Naive thymus-derived CD4-positive, alpha-beta T cell (primary cell): ENCODE results near the gene NPTX2. TPM values are rescaled to one million over a fixed set of nuclear protein-coding genes. Genes with fewer than 3 reads are reported as not detected.

Experiments used
- ATAC-seq: fragments of 150-1000 bp; cut with Tn5 transposase; 2 replicates; pipeline ENCODE4 v1.10.0; 2021; ENCODE audit warnings: mild to moderate bottlenecking, moderate library complexity
- CTCF ChIA-PET: fragments of 350-600 bp; sonication (Branson Sonifier 250); formaldehyde crosslinking; loops from one replicate; lab custom pipeline; 2021; ENCODE audit warnings: antibody characterized with exemption; lab: Charles Lee
- POLR2A ChIA-PET: fragments of 350-600 bp; sonication (Branson Sonifier 250); formaldehyde crosslinking; loops from one replicate; lab custom pipeline; 2021; ENCODE audit warnings: antibody characterized with exemption, inconsistent platforms; lab: Charles Lee
- DNase-seq, 9 donors: peaks; one replicate each; pipeline versions ENCODE4 v3.0.0 to v3.0.0-alpha.2; 2020 to 2022; ENCODE audit warnings: mixed read lengths in 1 of 9
- H3K27ac ChIP-seq: one replicate; pipeline ENCODE4 v1.7.0; 2013; ENCODE audit warnings: mild to moderate bottlenecking, low read depth, low read length, moderate library complexity
- H3K27me3 ChIP-seq, 2 donors: one replicate each; pipeline ENCODE4 v1.7.0; 2013; ENCODE audit warnings: low read length in 2 of 2, mild to moderate bottlenecking in 2 of 2, moderate library complexity in 2 of 2; ENCODE audit not compliant: control insufficient read depth in 2 of 2, insufficient read depth in 2 of 2
- H3K36me3 ChIP-seq, 3 experiments: 1 replicate in 2 of 3; 2 replicates in 1 of 3; pipeline ENCODE4 v1.7.0; 2013; ENCODE audit warnings: low read length in 3 of 3, mild to moderate bottlenecking in 3 of 3, moderate library complexity in 1 of 3; ENCODE audit not compliant: insufficient read depth in 3 of 3, control insufficient read depth in 2 of 3
- H3K4me1 ChIP-seq, 2 donors: one replicate each; pipeline ENCODE4 v1.7.0; 2013; ENCODE audit warnings: low read length in 2 of 2, mild to moderate bottlenecking in 2 of 2, moderate library complexity in 1 of 2; ENCODE audit not compliant: control insufficient read depth in 2 of 2, insufficient read depth in 2 of 2
- H3K4me3 ChIP-seq: 2 replicates; pipeline ENCODE4 v1.7.0; 2013; ENCODE audit warnings: mild to moderate bottlenecking, low read length
- H3K9me3 ChIP-seq, 3 experiments: 1 replicate in 2 of 3; 2 replicates in 1 of 3; pipeline ENCODE4 v1.7.0; 2013; ENCODE audit warnings: low read length in 3 of 3; ENCODE audit not compliant: control insufficient read depth in 2 of 3
- H3K27ac Mint-ChIP-seq, 9 donors: one replicate each; pipeline ENCODE4 v1.8.0; 2020 to 2022; ENCODE audit warnings: mixed read lengths in 9 of 9, mild to moderate bottlenecking in 8 of 9, moderate library complexity in 5 of 9, inconsistent platforms in 2 of 9
- H3K27me3 Mint-ChIP-seq, 5 donors: one replicate each; pipeline ENCODE4 v1.8.0; 2021 to 2022; ENCODE audit warnings: mixed read lengths in 5 of 5, mild to moderate bottlenecking in 1 of 5
- H3K36me3 Mint-ChIP-seq, 5 donors: one replicate each; pipeline ENCODE4 v1.8.0; 2020 to 2022; ENCODE audit warnings: mixed read lengths in 5 of 5, mild to moderate bottlenecking in 3 of 5, inconsistent platforms in 1 of 5
- H3K4me1 Mint-ChIP-seq, 7 donors: one replicate each; pipeline ENCODE4 v1.8.0; 2020 to 2022; ENCODE audit warnings: mixed read lengths in 7 of 7, mild to moderate bottlenecking in 3 of 7, inconsistent platforms in 1 of 7
- H3K4me3 Mint-ChIP-seq, 10 donors: one replicate each; pipeline ENCODE4 v1.8.0; 2020 to 2022; ENCODE audit warnings: mild to moderate bottlenecking in 10 of 10, mixed read lengths in 10 of 10, moderate library complexity in 6 of 10, inconsistent platforms in 2 of 10
- H3K9me3 Mint-ChIP-seq, 11 donors: one replicate each; pipeline ENCODE4 v1.8.0; 2020 to 2022; ENCODE audit warnings: mixed read lengths in 11 of 11, mild to moderate bottlenecking in 4 of 11, inconsistent platforms in 1 of 11, moderate library complexity in 1 of 11
- intact Hi-C, 2 donors: fragments of 100-400 bp; cut with micrococcal nuclease; formaldehyde crosslinking; loops; one replicate each; pipeline ENCODE4 v1.15.1; 2023
- polyA plus RNA-seq, 2 donors: library from polyadenylated mRNA; unstranded; fragments of 300-500 nt; fragmentation: Illumina TruSeq; gene quantifications; one replicate each; pipeline ENCODE4 v1.2.3, GENCODE V29; 2021
- total RNA-seq, 6 experiments: library from RNA in 5 of 6; stranded (reverse) in 5 of 6; gene quantifications; 1 replicate in 5 of 6; 2 replicates in 1 of 6; pipeline ENCODE4 v1.2.3 and lab custom pipeline; 2021 to 2026

The NPTX2 gene
- total and polyA plus RNA-seq, 7 experiments from 2014 or later: 0.07 to 0.22 (median 0.19) TPM; not detected in 4

DNA sequence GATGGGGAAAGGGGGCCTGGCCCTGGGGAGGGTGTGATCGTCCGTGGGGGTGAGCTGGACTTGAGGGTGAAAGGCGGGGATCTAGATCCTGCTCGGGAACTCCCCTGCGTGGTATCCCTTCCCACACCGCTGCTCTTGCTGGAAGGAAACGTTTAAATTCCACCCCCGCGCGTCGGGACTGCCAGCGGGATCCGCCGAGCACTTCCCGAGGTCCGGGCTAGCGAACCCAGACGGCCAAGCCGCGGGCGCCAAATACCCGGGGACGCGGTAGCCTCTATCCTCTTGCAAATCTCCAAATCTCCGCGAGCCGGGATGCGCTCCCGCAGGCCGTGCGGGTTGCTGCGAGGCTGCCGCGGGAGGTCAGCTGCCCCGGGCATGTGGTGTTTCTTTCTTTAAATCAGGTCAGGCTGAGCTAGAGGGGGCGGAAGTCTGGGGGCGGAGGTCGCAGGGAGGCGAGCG, 904 bp downstream of the NPTX2 start:
- H3K9me3 Mint-ChIP-seq: peaks cover 0 to 6% (median 0%) of the 10 kb centered on the region in 11 donors
- ChIA-PET POLR2A (no interaction called here), CTCF (no interaction called here)
- no peaks in the 10 kb centered on the region for H3K36me3 Mint-ChIP-seq
- peaks cover 51 to 67% (median 56%) of the 10 kb centered on the region in 5 donors for H3K27me3 Mint-ChIP-seq
- DNase-seq (no peak), ATAC-seq (no peak)
- H3K4me1 Mint-ChIP-seq: peaks cover 0 to 14% (median 4%) of the 10 kb centered on the region in 7 donors
- H3K4me1 ChIP-seq: no peaks in the 10 kb centered on the region
- H3K27ac Mint-ChIP-seq: no peak overlapping the region
- H3K27ac ChIP-seq: no peak overlapping the region
- H3K9me3 ChIP-seq: peaks cover 0 to 5% (median 0%) of the 10 kb centered on the region in 3 experiments
- intact Hi-C loops: no loop called here
- H3K4me3 Mint-ChIP-seq: peak overlapping the region in 2 of 10 donors; percentile 38 to 60
- no peaks in the 10 kb centered on the region for H3K36me3 ChIP-seq
- peaks cover 0 to 4% of the 10 kb centered on the region in 2 donors for H3K27me3 ChIP-seq
- no peak overlapping the region for H3K4me3 ChIP-seq

DNA sequence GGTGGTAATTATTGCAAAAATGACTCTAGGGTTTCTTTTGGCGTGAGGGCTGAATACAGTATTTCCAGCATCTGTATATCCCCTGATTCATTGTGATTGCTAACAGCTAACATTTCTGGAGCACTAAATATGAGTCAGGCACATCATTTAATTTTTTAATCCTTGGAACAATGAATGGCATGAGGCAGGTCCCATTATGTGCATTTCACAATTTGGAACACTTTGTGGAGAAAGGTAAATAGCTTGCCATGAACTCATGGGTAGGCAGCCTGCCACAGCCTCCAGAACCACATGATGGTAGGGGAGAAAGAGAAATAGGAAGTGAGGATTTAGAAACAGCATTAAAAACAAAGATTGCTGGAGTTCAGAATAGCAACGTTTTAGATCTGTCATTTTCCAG, 1.7 kb downstream of the NPTX2 start:
- ATAC-seq (no peak), DNase-seq (no peak)
- Histone ChIP-seq H3K4me3 (no peak overlapping the region), H3K4me1 (no peaks in the 10 kb centered on the region), H3K27ac (no peak overlapping the region), H3K36me3 (no peaks in the 10 kb centered on the region), H3K27me3 (peaks cover 0 to 4% of the 10 kb centered on the region in 2 donors), H3K9me3 (peaks cover 0 to 3% (median 0%) of the 10 kb centered on the region in 3 experiments)
- Mint-ChIP-seq H3K27ac (peak overlapping the region in 1 of 9 donors; percentile 11), H3K27me3 (peaks cover 48 to 64% (median 52%) of the 10 kb centered on the region in 5 donors), H3K4me3 (peak overlapping the region in 3 of 10 donors; percentile 8 to 60 (median 15)), H3K9me3 (peaks cover 0 to 6% (median 0%) of the 10 kb centered on the region in 11 donors), H3K4me1 (peaks cover 0 to 14% (median 4%) of the 10 kb centered on the region in 7 donors), H3K36me3 (no peaks in the 10 kb centered on the region)
- POLR2A ChIA-PET: no interaction called here
- CTCF ChIA-PET: no interaction called here
- intact Hi-C loops: no loop called here

DNA sequence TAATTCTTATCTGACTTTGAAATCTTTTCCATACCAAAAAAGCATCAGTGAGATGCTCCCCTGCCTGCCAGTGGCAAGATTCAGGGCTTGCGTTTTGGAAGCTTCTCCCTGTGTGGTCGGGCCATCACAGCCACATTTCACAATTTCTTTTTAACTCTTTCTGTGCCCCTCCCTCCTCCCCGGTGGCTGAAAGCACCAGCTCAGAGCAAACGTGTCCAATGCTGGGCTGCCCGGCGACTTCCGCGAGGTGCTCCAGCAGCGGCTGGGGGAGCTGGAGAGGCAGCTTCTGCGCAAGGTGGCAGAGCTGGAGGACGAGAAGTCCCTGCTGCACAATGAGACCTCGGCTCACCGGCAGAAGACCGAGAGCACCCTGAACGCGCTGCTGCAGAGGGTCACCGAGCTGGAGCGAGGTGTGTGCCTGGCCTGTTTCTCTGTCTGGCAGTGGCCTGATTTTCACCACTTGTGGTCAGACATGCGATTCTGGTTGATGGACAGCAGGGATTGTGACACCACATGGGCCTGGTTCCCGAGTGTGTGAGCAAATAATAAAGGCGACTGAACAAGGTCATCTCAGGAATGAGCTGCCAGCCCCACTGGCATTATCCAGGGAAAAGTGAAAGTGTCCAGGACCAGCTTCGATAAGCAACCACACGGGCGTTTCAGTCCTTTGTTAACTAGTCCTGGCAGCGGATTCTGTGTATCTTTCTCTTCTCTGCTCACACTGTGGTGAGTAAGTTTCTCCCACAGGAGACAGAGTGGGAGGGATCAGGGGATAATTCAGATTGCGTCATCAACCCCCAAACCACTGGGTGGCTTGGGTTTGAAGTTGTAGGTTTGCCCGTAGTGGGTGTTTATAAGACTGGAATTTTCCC, 2.6 kb downstream of the NPTX2 start:
- Mint-ChIP-seq H3K36me3 (no peaks in the 10 kb centered on the region), H3K4me3 (no peak overlapping the region), H3K4me1 (peaks cover 0 to 14% (median 4%) of the 10 kb centered on the region in 7 donors), H3K27me3 (peaks cover 44 to 60% (median 48%) of the 10 kb centered on the region in 5 donors), H3K27ac (no peak overlapping the region), H3K9me3 (peaks cover 0 to 5% (median 0%) of the 10 kb centered on the region in 11 donors)
- no peaks in the 10 kb centered on the region for H3K4me1 ChIP-seq
- no peaks in the 10 kb centered on the region for H3K36me3 ChIP-seq
- no peak overlapping the region for H3K27ac ChIP-seq
- intact Hi-C loops: no loop called here
- no peaks in the 10 kb centered on the region for H3K9me3 ChIP-seq
- no peak for DNase-seq
- H3K27me3 ChIP-seq: peaks cover 0 to 4% of the 10 kb centered on the region in 2 donors
- H3K4me3 ChIP-seq: no peak overlapping the region
- CTCF ChIA-PET: no interaction called here
- no peak for ATAC-seq
- POLR2A ChIA-PET: no interaction called here

DNA sequence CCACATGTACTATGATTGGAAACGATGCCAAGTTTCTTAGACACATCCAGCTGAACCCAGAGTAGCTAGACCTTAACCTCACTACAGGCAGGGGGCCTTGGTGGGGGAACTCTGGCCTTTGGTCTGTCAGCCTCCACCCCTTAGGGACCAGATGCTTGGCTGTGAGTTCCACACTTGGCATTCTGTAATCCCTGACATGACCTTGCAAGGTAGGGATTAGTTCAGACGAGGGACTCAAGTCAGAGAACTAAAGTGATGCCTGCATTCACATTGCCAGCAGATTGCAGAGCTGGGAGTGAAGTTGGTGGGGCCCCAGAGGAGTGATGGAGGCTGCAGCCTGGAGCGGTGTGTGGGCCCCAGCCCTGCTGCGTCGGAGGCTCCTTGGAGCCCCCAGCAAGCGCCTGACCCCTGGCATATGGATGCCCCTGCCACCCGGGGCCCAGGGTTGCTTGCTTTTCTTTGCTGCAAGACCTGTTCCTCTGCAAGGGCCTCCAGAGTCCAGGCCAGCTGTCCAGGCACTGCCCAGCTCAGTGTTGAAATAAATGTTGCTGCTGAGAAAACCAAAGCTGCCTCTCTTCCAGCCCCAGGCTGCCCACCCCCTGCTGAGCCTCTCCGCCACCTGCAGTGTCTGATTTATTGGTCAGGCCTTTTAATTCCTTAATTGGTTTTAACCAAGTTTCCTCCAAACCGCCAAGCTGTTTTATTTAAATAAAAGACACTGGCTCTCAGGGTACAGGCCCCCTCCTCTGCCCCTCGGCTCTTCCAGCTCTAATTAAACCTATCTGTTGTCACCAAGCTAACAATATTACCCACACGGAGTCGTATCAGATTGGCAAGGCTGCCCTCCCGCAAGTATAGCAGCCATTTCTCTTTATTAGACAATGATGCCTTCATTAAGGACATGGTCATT, 4.7 kb downstream of the NPTX2 start:
- Mint-ChIP-seq H3K36me3 (no peaks in the 10 kb centered on the region), H3K27ac (no peak overlapping the region), H3K4me1 (peaks cover 0 to 8% (median 4%) of the 10 kb centered on the region in 7 donors), H3K4me3 (no peak overlapping the region), H3K27me3 (peaks cover 31 to 45% (median 32%) of the 10 kb centered on the region in 5 donors), H3K9me3 (no peaks in the 10 kb centered on the region)
- no peak overlapping the region for H3K4me3 ChIP-seq
- H3K27ac ChIP-seq: no peak overlapping the region
- ChIA-PET CTCF (no interaction called here), POLR2A (no interaction called here)
- DNase-seq (no peak), ATAC-seq (no peak)
- intact Hi-C loops: no loop called here
- H3K4me1 ChIP-seq: no peaks in the 10 kb centered on the region
- no peaks in the 10 kb centered on the region for H3K9me3 ChIP-seq
- H3K27me3 ChIP-seq: peaks cover 0 to 4% of the 10 kb centered on the region in 2 donors
- no peaks in the 10 kb centered on the region for H3K36me3 ChIP-seq

DNA sequence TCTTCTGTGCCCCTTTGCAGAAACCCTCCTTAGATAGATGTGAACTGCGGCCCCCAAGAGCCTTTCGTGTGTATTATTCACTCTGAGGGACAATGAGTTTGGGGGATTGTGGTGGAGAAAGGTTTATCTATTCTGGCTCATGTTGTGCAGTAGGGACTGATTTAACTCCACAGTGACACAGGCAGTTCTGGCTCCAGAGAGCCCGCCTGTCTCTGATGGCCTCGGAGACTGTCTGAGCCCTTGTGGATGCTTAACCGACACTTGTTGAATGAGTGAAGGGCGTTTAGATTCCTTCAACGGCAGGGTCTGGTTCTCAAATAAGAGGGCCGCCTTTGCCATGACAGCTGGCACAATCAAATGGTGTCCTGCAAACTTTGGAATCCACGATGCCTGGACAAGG, 5.8 kb downstream of the NPTX2 start:
- no peaks in the 10 kb centered on the region for H3K36me3 ChIP-seq
- ATAC-seq: no peak
- H3K27ac Mint-ChIP-seq: no peak overlapping the region
- POLR2A ChIA-PET: no interaction called here
- no peaks in the 10 kb centered on the region for H3K9me3 Mint-ChIP-seq
- peaks cover 0 to 4% of the 10 kb centered on the region in 2 donors for H3K27me3 ChIP-seq
- no peak overlapping the region for H3K4me3 ChIP-seq
- peaks cover 29 to 46% (median 32%) of the 10 kb centered on the region in 5 donors for H3K27me3 Mint-ChIP-seq
- H3K36me3 Mint-ChIP-seq: no peaks in the 10 kb centered on the region
- H3K4me3 Mint-ChIP-seq: no peak overlapping the region
- no peak for DNase-seq
- no peaks in the 10 kb centered on the region for H3K9me3 ChIP-seq
- H3K4me1 Mint-ChIP-seq: peaks cover 0 to 8% (median 4%) of the 10 kb centered on the region in 7 donors
- intact Hi-C loops: no loop called here
- no peaks in the 10 kb centered on the region for H3K4me1 ChIP-seq
- no peak overlapping the region for H3K27ac ChIP-seq
- CTCF ChIA-PET: no interaction called here

DNA sequence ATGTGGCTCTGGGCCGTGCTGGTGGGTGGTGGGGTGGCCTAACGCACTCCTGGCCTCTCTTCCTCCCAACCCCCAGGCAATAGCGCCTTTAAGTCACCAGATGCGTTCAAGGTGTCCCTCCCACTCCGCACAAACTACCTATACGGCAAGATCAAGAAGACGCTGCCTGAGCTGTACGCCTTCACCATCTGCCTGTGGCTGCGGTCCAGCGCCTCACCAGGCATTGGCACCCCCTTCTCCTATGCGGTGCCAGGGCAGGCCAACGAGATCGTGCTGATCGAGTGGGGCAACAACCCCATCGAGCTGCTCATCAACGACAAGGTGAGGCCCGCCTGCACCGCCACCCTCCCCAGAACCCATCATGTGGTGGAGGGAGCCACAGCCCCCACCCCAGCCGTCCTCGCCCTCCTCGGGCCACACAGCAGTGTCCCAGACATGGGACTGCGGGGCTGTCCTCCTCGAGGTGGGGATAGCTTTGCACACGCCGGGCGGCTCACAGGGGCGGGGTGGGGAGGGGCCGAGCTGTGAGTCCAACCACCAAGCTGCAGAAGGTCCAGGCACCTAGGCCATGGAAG, 7.8 kb downstream of the NPTX2 start:
- H3K4me3 Mint-ChIP-seq: no peak overlapping the region

More for the DNA sequence above, 7.8 kb downstream of the NPTX2 start:
- no peak for ATAC-seq
- DNase-seq: no peak
- H3K4me1 ChIP-seq: no peaks in the 10 kb centered on the region
- intact Hi-C loops: no loop called here
- no peak overlapping the region for H3K4me3 ChIP-seq
- no peak overlapping the region for H3K27ac Mint-ChIP-seq
- H3K27me3 ChIP-seq: no peaks in the 10 kb centered on the region
- no peak overlapping the region for H3K27ac ChIP-seq
- no peaks in the 10 kb centered on the region for H3K36me3 Mint-ChIP-seq
- POLR2A ChIA-PET: no interaction called here
- H3K27me3 Mint-ChIP-seq: peaks cover 12 to 46% (median 30%) of the 10 kb centered on the region in 5 donors
- H3K4me1 Mint-ChIP-seq: no peaks in the 10 kb centered on the region
- H3K9me3 ChIP-seq: no peaks in the 10 kb centered on the region
- no peaks in the 10 kb centered on the region for H3K36me3 ChIP-seq
- H3K9me3 Mint-ChIP-seq: peaks cover 0 to 3% (median 0%) of the 10 kb centered on the region in 11 donors
- CTCF ChIA-PET: no interaction called here
